Astrocyte (in vitro differentiated cells and primary cell): ENCODE results near the gene GK.

Source experiments
- CTCF ChIP-seq: IDR thresholded peaks from 2 replicates; pipeline ENCODE4 v1.5.1; 2011; ENCODE audit warnings: low read depth, mild to moderate bottlenecking, inconsistent platforms, low read length, moderate library complexity; ENCODE audit not compliant: insufficient read depth
- EZH2 ChIP-seq: IDR thresholded peaks from 2 replicates; pipeline ENCODE4 v1.6.1; 2012; ENCODE audit warnings: mild to moderate bottlenecking, low read length, inconsistent platforms; ENCODE audit not compliant: insufficient read depth

- TF ChIP-seq CTCF (no peak), EZH2 (no peak)
These were observed 60.9 kb downstream of the GK start for GRCh38 chrX:30714138-30714537.
